Prostate gland (tissue), 2 donors: ENCODE results near the gene PROB1.

ENCODE experiments used
- POLR2A ChIP-seq: fragments of 450-650 bp; IDR thresholded peaks from one replicate; pipeline ENCODE4 v1.6.1; 2016; ENCODE audit warnings: antibody characterized with exemption, mild to moderate bottlenecking
- TF ChIP-seq, protein P1 (sequence below), 4 experiments: fragments of 200-600 bp in 2 of 4; fragments of 450-650 bp in 2 of 4; sonication (generic) in 2 of 4; IDR thresholded peaks; 1 replicate in 3 of 4; 2 replicates in 1 of 4; pipeline ENCODE4 v1.5.1; 2016 to 2019; ENCODE audit warnings: antibody characterized with exemption in 4 of 4, mild to moderate bottlenecking in 2 of 4, moderate library complexity in 2 of 4

DNA sequence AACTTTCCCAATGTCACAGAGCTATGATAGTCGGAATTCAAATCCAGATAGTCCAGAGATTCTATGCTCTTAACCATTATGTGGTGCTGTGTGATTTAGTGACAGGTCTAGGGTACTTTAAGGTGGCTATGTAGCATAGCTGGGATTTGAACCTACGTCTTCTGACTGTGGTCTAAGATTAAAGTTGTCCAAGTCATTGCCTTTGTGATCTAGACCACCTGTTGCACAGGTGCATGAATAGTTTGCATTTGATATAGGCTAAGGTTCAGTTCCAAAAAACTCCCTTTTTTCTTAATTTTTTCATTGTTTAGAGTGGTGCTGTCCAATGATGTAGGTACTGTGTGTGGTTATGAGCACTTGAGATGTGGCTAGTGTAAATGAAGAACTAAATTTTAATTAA lies 50.7 kb downstream of the PROB1 start:
- TF ChIP-seq, protein P1, sequence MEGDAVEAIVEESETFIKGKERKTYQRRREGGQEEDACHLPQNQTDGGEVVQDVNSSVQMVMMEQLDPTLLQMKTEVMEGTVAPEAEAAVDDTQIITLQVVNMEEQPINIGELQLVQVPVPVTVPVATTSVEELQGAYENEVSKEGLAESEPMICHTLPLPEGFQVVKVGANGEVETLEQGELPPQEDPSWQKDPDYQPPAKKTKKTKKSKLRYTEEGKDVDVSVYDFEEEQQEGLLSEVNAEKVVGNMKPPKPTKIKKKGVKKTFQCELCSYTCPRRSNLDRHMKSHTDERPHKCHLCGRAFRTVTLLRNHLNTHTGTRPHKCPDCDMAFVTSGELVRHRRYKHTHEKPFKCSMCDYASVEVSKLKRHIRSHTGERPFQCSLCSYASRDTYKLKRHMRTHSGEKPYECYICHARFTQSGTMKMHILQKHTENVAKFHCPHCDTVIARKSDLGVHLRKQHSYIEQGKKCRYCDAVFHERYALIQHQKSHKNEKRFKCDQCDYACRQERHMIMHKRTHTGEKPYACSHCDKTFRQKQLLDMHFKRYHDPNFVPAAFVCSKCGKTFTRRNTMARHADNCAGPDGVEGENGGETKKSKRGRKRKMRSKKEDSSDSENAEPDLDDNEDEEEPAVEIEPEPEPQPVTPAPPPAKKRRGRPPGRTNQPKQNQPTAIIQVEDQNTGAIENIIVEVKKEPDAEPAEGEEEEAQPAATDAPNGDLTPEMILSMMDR (IDR thresholded peaks at IDR 0.05) = no peak
- TF ChIP-seq POLR2A = no peak
